Cardiac fibroblast (primary cell): Measurements from ENCODE around the gene NCBP1.
"Not testable (repeated sequence)": the region's sequence is repeated elsewhere in the genome, so short reads cannot be mapped to it uniquely, and the experiment has no call there.

Experiments
- DNase-seq, 2 donors: peaks; one replicate each; pipeline versions ENCODE4 v3.0.0 to v3.0.0-alpha.2; 2010; ENCODE audit warnings: low read depth in 2 of 2
- H3K4me3 ChIP-seq, 2 donors: replicated peaks in 1 of 2; 1 replicate in 1 of 2; 2 replicates in 1 of 2; pipeline ENCODE4 v1.5.1; 2011; ENCODE audit warnings: low read depth in 2 of 2, low read length in 2 of 2, mild to moderate bottlenecking in 2 of 2, moderate library complexity in 1 of 2
- TF ChIP-seq, protein P1 (sequence below): IDR thresholded peaks from one replicate; pipeline ENCODE4 v1.5.1; 2011; ENCODE audit warnings: low read depth, mild to moderate bottlenecking, low read length, inconsistent platforms

Gene NCBP1

DNA sequence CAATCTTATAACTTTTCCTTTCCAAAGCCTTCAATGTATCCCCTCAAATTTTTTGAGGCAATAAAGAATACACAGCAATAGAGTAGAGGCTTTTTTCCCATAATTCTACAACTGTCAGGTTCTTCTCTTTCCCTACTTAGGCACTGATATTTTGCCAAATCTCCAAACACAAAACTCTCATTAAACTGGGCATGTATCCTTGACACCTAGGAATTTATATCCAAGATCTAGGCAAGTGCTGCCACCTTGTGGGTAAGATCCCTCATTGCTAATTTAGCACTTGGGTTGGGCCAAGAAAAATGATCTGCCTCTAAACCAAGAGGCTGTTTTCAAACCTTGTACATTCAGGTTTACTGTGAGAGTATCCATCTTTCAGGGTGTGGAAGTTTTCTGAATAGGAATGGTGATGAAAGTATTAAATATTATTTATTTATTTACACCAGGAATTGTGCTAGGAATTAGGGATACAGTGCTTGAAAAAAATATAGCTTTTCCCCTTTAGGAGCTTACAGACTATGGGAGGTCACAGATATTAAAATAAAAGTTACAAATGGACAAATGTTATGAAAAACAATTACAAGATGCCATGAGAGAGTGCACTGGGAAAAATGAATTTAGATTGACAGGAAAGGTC is 18.1 kb upstream of the NCBP1 start:
- no peak overlapping the region for H3K4me3 ChIP-seq
- DNase-seq: peak; percentile 73 to 81
- TF ChIP-seq, protein P1, sequence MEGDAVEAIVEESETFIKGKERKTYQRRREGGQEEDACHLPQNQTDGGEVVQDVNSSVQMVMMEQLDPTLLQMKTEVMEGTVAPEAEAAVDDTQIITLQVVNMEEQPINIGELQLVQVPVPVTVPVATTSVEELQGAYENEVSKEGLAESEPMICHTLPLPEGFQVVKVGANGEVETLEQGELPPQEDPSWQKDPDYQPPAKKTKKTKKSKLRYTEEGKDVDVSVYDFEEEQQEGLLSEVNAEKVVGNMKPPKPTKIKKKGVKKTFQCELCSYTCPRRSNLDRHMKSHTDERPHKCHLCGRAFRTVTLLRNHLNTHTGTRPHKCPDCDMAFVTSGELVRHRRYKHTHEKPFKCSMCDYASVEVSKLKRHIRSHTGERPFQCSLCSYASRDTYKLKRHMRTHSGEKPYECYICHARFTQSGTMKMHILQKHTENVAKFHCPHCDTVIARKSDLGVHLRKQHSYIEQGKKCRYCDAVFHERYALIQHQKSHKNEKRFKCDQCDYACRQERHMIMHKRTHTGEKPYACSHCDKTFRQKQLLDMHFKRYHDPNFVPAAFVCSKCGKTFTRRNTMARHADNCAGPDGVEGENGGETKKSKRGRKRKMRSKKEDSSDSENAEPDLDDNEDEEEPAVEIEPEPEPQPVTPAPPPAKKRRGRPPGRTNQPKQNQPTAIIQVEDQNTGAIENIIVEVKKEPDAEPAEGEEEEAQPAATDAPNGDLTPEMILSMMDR: peak; percentile 79

DNA sequence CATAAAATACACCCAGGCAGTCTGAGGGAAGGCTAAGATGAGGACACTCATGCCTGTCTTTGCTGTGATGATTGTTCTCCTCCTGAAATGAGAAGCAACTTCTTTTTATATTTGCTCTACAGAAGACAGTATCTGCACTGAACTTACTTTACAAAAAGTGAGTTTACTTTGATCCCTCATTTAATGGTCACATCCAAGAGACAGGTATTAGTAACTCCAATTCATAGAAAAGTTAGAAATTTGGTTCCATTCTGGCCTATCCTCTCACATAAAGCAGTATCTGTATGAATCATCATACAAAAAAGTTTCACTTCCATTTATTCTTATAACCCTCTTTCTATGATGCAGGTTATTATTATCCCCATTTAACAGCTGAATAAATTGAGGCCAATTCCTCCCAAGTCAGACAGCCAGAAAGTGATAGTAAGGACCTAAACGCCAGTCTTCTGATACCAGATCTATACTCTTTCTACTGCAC is 15.6 kb upstream of the NCBP1 start:
- TF ChIP-seq, protein P1: no peak
- H3K4me3 ChIP-seq: no peak overlapping the region
- no peak for DNase-seq

DNA sequence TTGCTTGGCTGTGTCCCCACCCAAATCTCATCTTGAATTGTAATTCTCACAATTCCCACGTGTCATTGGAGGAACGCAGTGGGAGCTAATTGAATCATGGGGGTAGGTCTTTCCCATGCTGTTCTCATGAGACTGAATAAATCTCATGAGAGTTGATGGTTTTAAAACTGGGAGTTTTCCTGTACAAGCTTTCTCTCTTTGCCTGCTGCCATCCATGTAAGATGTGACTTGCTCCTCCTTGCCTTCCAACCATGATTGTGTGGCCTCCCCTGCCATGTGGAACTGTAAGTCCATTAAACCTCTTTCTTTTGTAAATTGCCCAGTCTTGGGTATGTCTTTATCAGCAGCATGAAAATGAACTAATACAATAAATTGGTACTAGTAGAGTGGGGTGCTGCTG is 13.6 kb upstream of the NCBP1 start:
- not testable (repeated sequence) for DNase-seq, H3K4me3 ChIP-seq

DNA sequence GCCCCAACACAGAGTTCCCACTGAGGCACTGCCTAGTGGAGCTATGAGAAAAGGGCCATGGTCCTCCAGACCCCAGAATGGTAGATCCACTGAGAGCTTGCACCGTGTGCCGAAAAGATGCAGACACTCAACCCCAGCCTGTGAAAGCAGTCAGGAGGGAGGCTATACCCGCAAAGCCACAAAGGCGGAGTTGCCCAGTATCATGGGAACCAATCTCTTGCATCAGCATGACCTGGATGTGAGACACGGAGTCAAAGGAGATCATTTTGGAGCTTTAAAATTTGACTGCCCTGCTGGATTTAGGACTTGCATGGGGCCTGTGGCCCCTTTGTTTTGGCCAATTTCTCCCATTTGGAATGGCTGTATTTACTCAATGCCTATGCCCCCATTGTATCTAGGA is 11.1 kb upstream of the NCBP1 start:
- not testable (repeated sequence) for DNase-seq, H3K4me3 ChIP-seq

DNA sequence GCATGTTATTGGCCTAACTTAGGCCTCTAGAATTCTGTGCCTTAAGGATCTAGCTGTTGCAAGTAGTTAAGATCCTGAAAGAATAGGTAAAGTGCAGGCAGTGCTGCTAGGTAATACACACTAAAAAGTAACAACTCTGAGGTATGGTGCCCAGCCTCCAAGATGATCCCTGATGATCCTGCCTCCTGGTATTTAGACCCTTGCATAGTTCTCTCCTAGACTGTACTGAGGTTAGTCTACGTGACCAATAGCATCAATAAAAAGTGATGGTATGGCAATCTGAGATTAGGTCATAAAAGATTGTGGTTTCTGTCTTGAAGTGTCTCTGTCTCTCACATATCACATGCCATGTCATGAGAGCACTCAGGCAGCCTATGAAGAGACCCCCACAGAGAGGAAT is 9.7 kb upstream of the NCBP1 start:
- TF ChIP-seq, protein P1: no peak
- no peak overlapping the region for H3K4me3 ChIP-seq
- DNase-seq: no peak

DNA sequence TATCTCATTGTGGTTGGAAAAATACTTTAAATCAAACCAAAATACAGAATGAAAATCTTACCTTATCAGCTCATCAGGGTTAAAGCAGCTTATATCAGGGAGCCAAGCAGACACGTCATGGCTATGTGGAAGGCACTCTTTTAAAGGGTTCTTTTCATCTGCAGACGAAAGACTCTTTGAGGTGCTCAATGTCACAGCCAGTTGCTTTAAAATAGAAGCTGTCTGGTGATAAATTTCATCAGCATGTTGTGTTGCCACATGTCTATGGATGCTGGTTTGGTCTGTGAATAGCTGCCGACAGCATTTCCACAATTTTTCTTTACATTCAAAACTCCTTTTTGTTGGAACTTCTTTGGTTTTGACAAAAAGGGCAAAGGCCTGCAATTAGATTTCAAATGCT is 8.0 kb upstream of the NCBP1 start:
- no peak for DNase-seq
- H3K4me3 ChIP-seq: no peak overlapping the region
- TF ChIP-seq, protein P1: no peak

DNA sequence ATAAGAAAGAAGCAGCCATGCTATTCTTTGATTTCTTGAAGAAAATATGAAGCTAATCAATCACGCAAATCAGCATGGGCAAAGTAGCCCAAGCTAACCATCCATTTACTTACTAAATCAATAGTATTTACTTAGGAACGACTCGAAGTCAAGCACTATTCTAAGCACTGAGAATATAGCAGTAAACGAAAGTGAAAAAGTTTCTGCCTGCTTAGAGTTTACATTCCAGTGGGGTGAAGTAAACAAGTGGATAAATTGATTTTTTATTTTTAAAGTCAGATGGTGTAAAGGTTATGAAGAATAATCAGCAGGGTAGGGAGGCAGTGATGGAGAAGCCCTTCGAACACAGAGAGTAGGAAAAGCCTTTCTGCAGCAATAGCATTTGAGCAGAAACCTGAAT is 6.0 kb upstream of the NCBP1 start:
- TF ChIP-seq, protein P1: no peak
- no peak for DNase-seq
- no peak overlapping the region for H3K4me3 ChIP-seq

DNA sequence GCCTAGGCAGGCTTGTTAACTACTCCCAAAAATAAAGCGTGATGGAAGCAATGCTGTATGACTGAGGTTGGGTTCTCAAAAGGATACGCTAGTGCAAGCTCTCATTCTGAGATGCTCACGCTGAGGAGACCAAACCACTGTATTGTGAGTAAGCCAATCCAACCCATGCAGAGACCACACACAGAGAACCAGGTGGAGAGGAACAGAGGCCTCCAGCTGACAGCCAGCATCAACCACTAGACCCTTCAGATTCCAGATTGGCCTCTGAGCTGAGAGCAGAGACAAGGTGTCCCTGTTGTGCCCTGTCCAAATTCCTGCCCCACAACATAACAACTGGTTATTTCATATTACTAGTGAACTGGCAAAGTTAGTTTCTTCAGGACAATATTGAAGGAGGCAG is 5.0 kb upstream of the NCBP1 start:
- no peak overlapping the region for H3K4me3 ChIP-seq
- DNase-seq: no peak
- TF ChIP-seq, protein P1: no peak
